Cerebellar cortex (tissue), 1 donor: ENCODE measurements around the gene C11orf68.

Experiments used
- DNase-seq: peaks from one replicate; pipeline ENCODE4 v3.0.0-alpha.2; 2015; ENCODE audit warnings: low spot score

C11orf68 gene

DNA sequence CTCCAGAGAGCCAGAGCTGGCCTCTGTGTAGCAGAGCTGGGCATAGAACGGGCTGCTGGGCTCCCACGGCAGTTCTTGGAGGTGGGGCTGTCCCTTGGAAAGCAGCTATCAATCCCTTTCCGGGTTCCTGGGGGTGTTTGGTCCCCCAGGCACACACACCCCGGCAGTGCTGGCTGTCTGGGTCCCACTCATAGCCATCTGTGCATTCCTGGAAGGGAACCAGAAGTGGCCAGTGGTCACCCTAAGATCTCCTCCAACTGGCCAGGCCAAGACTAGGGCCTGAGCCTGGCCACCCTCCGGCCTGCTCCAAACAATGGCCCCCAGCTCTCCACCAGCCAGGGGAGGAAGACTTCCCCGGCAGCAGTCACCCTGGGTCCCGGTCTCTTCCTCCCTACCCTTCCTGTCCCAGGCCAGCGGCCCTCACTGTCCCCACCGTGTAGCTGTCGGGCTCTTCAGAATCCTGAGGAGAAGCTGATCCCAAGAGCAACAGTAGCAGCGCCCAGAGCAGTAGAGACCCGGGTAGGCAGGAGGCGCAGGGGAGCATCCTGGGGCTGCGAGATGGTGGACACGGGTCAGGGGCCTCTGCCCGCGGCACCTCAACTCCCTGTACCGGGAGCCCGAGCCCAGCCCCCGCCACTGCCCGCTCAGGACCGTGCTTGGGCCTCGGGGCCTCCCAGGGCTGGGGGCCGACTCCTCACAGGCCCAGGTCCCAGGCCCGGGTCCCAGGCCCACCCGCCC is 46.9 kb downstream of the C11orf68 start:
- DNase-seq, result no peak

DNA sequence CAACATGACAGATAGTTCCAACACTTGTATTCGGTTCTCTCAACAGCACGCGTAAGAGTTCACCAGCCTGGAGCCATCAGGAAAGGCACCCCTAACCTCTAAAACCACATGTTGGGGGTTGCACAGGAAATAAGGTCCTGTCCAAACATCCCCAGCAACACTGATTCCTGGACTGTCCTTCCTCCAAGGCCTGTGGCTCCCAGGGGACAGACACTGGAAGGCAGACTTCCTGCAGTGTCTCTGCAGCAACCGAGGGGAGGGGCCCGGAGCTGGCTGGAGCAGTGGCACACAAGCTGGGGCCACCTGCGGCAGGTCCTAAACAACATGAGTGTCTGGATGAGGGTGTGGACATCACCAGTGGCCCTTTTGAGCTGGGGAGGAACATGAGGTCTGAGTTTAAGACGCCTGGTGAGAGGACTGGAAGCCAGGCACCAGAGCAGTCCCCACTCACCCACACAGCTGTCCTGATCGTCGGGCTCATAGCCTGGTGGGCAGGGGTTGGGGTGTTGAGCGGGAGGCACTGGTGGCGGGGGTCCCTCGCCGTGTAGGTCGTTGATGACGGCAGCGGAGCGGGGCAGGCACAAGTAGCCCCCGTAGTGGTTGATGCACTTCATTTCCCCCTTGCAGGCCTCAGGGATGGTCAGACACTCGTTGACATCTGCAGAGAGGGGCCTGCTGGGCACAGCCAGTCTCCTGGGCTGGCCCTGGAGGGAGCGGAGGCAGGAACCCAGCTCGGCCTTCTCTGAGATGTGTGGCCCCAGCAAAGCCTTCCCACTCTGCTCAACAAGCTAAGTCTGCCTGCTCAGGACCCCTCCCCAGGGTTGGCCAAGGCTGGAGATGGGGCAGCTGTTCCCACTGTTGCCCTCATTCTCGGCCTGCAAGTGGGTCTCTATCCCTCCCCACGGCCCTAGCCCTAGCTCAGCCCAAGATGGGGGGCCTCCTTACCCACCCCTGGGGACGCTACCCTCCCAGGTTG is 47.9 kb downstream of the C11orf68 start:
- DNase-seq, result no peak

- DNase-seq, result no peak
These were observed 48.6 kb downstream of the C11orf68 start for GRCh38 chr11:65870307-65870658.

GRCh38 chr11:65869643-65870306 is 49.1 kb downstream of the C11orf68 start:
- no peak for DNase-seq

GRCh38 chr11:65868907-65869306 is 50.0 kb downstream of the C11orf68 start:
- DNase-seq, result no peak

GRCh38 chr11:65868076-65868667 is 50.7 kb downstream of the C11orf68 start:
- peak; percentile 80 for DNase-seq

DNA sequence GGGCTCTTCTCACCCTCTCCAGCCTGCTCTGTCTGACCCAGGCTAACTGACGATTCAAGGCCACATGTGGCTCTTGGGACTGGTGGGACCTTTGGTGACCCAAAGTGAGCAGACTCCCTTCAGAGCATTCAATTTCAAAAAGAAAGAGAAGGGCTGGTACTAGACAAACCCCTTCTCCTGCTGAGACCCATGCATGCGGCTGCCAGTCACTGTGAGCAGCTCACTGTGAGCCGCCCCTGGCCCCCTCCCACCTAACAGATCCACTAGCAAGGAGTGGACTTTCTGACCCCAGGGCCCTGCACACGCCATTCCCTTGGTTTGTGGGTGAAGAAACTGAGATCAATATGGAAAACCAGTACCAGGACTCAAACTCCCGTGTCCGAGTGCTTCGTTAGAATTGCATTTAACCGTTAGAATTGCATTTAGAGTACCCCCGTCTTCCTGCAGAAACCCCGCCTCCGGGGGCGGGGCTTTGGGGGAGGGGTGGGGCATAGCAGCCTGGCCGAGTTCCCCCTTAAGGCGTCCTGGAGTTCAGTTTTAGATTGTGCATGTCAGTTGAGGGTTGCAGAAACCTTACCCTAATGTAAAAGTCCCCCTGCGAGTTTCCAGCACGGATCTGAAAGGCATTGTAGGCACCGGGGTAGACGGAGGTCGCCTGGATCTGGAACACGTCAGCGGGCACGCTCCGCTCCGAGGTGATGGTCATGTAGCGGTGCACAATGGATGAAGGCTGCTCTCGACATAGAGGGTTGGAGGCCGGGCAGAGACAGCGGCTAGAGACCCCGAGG is 51.4 kb downstream of the C11orf68 start:
- DNase-seq, result peak; percentile 55
